GM18526 (cell line): Measurements from ENCODE around the gene EIF5A2.

ENCODE experiments used
- POLR2A ChIP-seq: IDR thresholded peaks from 3 replicates; pipeline ENCODE4 v1.6.1; 2011; ENCODE audit not compliant: insufficient read length; ENCODE audit errors: extremely low read depth

The EIF5A2 gene

DNA sequence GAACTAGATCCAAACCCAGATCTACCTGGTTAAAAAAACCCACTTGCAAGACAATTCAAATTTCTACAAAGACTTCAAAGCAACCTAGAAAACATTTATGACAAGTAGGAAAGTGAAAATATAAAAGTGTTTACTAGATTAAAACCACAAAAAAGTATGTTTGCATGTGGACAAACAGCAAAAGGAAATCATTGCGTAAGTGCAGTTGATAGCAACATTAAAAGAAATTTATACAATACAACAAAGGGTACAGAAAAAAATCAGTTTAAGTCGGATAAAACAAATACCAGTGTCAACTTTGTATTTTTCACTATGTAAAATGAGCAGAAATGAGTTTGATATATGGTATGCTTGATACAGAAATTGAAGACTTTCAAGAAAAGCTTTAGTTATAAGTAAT lies 2.6 kb downstream of the EIF5A2 start:
- TF ChIP-seq POLR2A: no peak

DNA sequence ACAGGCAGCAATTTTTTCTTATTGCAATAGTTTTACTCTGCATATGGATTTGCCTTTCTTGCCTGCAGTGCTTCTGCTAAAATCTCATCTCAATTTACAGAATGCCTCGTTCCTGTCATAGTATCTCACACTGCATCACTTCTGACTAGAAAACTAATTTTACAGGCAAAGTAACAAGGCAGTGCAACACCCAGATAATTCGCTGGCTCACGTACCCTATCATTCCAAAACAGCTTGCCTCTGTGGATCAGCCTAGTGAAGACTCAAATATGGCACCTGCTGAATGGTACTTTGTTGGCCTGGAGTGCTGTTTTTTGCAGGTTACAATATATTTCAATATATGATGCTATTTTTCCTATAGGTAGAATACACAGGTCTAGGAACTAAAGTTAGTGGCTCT lies 5.3 kb downstream of the EIF5A2 start:
- TF ChIP-seq POLR2A: no peak

- no peak for TF ChIP-seq POLR2A
These were observed 9.0 kb downstream of the EIF5A2 start for GRCh38 chr3:170899455-170899854.

GRCh38 chr3:170897978-170898377 lies 10.5 kb downstream of the EIF5A2 start:
- no peak for TF ChIP-seq POLR2A

DNA sequence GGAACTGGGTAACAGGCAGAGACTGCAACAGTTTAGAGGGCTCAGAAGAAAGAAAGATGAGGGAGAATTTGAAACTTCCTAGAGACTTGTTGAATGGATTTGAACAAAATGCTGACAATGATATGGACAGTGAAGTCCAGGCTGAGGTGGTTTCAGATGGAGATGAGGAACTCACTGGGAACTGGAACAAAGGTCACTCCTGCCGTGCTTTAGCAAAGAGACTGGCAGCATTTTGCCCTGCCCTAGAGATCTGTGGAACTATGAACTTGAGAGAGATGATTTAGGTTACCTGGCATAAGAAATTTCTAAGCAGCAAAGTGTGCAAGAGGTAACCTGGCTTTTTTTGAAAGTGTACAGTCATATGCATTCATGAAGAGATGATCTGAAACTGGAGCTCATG lies 11.7 kb downstream of the EIF5A2 start:
- TF ChIP-seq POLR2A: no peak

DNA sequence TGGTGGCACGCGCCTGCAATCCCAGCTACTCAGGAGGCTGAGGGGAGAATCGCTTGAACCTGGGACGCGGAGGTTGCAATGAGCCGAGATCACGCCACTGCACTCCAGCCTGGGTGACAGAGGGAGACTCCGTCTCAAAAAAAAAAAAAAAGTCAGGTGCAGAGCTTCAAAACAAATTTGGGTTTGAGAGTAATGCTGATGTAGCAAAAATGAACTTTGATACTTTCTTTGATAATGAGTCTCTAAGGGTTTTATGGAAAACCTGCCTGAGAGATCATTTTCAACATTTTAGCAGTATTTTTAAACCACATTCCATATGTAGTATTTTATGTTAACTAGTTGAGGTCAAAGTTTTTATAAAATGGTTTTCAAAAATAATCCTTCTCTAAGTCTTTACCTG lies 14.5 kb downstream of the EIF5A2 start:
- no peak for TF ChIP-seq POLR2A

DNA sequence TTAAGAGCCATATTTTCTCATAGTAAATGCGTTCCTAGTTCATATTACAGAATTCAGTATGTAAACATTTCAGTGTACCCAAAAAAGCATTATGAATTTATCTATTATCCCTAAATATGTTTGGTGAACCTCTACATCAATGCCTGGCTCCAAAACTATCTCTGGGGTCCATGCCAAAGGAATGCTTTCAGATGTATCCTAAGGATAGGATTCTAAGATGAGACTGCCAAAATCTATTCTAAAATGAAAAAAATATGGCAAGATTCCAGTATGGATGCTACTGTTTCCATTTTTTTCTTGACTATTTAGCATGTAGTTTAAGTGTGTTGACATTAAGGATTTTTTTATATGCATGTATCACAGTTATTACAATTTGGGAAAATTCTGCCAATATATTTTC lies 18.8 kb downstream of the EIF5A2 start:
- no peak for TF ChIP-seq POLR2A

DNA sequence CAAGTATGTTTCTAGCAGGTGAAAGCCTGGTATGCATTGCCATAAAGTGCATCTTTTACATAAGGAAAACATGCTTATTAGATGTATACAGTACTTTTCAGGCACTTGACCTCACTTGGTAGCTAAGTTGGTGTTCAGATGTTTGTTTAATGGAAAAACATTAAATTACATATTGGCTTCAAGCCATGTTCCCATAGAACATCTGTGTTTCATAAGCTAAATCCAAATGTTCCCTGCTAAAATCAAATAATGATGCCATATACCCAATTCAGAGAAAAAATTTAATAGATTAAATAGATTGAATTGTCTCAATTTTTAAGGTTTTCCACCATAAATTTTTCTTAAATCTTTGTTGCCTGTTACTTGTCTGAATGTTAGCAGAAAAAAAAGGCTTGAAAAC lies 19.3 kb downstream of the EIF5A2 start:
- no peak for TF ChIP-seq POLR2A

GRCh38 chr3:170876537-170876936 lies 31.9 kb downstream of the EIF5A2 start:
- TF ChIP-seq POLR2A: no peak

DNA sequence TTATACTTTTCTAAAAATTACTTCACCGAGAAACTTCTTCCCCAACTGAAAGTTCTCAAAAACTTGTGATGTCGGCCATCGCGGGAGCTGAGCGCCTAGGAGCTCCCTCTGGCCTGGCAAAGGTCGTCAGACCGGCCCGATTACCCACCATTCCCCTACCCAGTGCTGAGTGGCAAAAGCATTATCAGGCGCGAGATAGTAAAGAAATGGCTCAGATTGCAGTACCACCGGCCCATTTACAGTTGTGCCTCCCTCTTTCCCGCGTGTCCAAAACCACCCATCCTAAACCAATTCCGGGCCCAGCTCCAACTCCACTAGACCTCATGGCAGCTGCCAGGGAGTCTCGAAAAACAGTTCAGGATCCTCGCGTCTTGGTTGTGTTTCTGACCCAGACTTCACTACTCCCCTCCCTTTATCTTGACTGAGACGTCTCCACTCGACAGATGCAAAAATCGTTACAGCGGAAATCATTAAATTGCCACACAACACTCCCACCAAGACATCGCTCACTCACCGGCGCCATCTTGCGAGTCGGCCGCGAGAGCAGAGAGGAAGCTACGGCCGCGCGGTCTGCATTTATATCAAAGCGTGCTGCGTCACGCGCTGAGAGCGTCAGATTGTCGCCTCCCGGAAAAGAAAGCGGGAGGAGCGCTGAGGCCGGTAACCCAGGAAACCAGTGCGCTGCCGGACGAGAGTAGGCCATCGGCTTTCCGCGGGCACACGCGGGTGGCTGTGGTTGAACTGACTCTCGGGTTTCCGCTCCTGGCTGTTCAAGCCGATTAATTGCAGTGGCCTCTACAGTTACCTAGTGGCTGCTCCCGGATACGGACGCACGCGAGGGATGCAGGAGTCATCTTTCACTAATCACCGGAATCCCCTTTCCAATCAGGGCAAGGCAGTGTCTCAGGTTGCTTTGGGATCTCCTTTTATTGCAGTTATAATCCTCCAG lies 38.5 kb downstream of the EIF5A2 start, which contains the start of gene RPL22L1:
Gene RPL22L1 (minus strand): TSS at position 551 of the 949 bp plus-strand sequence. CDS start 28 bp downstream, at position 523.
- TF ChIP-seq POLR2A: peak; percentile 99

GRCh38 chr3:170869239-170869590 lies 39.2 kb downstream of the EIF5A2 start:
- TF ChIP-seq POLR2A: no peak

DNA sequence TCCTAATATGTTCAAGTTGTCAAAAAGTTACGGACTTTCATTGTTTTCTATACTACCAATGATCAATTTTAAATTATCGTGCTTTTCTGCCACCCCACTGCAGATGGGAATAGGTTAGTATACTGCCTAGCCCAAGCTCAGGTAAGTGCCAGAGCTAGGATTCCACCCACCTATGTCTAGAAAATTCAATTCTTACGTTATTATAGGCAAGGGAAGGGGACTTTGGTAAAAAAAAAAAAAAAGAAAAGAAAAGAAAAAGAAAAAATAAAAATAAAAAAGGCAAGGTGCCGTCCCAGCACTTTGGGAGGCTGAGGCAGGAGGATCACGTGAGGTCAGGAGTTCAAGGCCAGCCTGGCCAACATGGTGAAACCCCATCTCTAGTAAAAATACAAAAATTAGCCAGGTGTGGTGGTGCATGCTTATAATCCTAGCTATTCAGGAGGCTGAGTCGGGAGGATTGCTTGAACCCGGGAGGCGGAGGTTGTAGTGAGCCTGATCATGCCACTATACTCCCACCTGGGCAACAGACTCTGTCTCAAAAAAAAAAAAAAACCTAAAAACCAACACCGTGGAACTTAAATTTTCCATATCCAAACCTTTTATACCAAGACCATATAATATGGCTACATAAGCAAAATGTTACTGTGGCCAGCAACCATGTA lies 39.7 kb downstream of the EIF5A2 start:
- no peak for TF ChIP-seq POLR2A

- no peak for TF ChIP-seq POLR2A
These were observed 41.1 kb downstream of the EIF5A2 start for GRCh38 chr3:170867143-170867937.

- TF ChIP-seq POLR2A: no peak
These were observed 41.9 kb downstream of the EIF5A2 start for GRCh38 chr3:170866499-170866898.
